Ovary (tissue), 9 donors: ENCODE data around the gene VIPR2. TPM values are rescaled to one million over a fixed set of nuclear protein-coding genes. Genes with fewer than 3 reads are reported as not detected.
"Not testable (repeated sequence)": the region's sequence is repeated elsewhere in the genome, so short reads cannot be mapped to it uniquely, and the experiment has no call there.

Experiments
- DNase-seq, 5 donors: peaks; one replicate each; pipeline ENCODE4 v3.0.0-alpha.2; 2019 to 2020
- H3K27ac ChIP-seq, 2 donors: fragments of 200-600 bp; one replicate each; pipeline versions ENCODE4 v1.5.1 to v1.8.0; 2019 to 2022
- H3K27me3 ChIP-seq: fragments of 200-600 bp; one replicate; pipeline ENCODE4 v1.8.0; 2022
- H3K36me3 ChIP-seq: fragments of 200-600 bp; sonication (generic); one replicate; pipeline ENCODE4 v1.5.1; 2019
- H3K4me1 ChIP-seq: one replicate; pipeline ENCODE4 v1.8.1; 2013; ENCODE audit warnings: mild to moderate bottlenecking, moderate library complexity; ENCODE audit not compliant: insufficient read depth
- H3K4me3 ChIP-seq: fragments of 200-600 bp; sonication (generic); one replicate; pipeline ENCODE4 v1.5.1; 2017
- H3K9me3 ChIP-seq, 2 donors: fragments of 200-600 bp in 1 of 2; sonication (generic) in 1 of 2; one replicate each; pipeline versions ENCODE4 v1.5.1 to v1.8.1; 2013 to 2019; ENCODE audit warnings: mild to moderate bottlenecking in 1 of 2, moderate library complexity in 1 of 2
- CTCF ChIP-seq, 3 donors: fragments of 450-650 bp in 2 of 3; fragments of 200-600 bp in 1 of 3; IDR thresholded peaks; one replicate each; pipeline versions ENCODE4 v1.5.1 to v1.8.0; 2016 to 2022; ENCODE audit warnings: antibody characterized with exemption in 3 of 3, mild to moderate bottlenecking in 1 of 3
- EP300 ChIP-seq: sonication (generic); formaldehyde crosslinking; IDR thresholded peaks from one replicate; pipeline ENCODE4 v1.6.1; 2017; ENCODE audit warnings: antibody characterized with exemption
- POLR2A ChIP-seq: fragments of 450-650 bp; IDR thresholded peaks from one replicate; pipeline ENCODE4 v1.6.1; 2017; ENCODE audit warnings: antibody characterized with exemption, mild to moderate bottlenecking, moderate library complexity
- WGBS, 3 donors: extraction: QIAGEN DNeasy Blood & Tissue Kit in 1 of 3; methylation state at CpG; one replicate each; pipeline versions ENCODE4 v1.1.5 to v1.1.7; 2013 to 2017; 5-methylcytosine and 5-hydroxymethylcytosine counted together
- intact Hi-C, 4 donors: fragments of 100-400 bp; cut with DNase I; formaldehyde crosslinking; loops; one replicate each; pipeline versions ENCODE4 v1.11.0 to v1.15.1; 2022 to 2023
- polyA plus RNA-seq, 2 donors: library from polyadenylated mRNA; stranded (reverse); fragments of 200-250 nt in 1 of 2; fragments of 350-450 nt in 1 of 2; fragmentation: Illumina TruSeq in 1 of 2; extraction: RNeasy Lipid Tissue Mini Kit (QIAGEN cat#74804) in 1 of 2; gene quantifications; one replicate each; pipeline ENCODE4 v1.2.3, GENCODE V29; 2013 to 2014
- total RNA-seq, 7 donors: library from RNA; depleted of rRNA in 2 of 7; stranded (reverse); fragments of >200 nt in 2 of 7; fragmentation: NEBNext Ultra II Directional in 3 of 7; extraction: Animal tissue kit (Norgen Biotek cat#: 25700) in 3 of 7; gene quantifications; one replicate each; pipeline versions ENCODE4 v1.1.0 to v1.2.4, GENCODE V29; 2016 to 2023
- donor health status: DM: no; HTN: no; CAD: no; lungs with moderate emphysema.
- donor health status: DM: no; HTN: no; CAD: no.
- donor health status: Bipolar disorder and iron deficiency.
- donor health status: DM: yes; HTN: yes; CAD: no.
- donor health status: DM: no; HTN: no; CAD: no.
- donor health status: DM: yes; HTN: yes; CAD: no.

The VIPR2 gene
- total and polyA plus RNA-seq, 9 donors = 3.6 to 18.0 (median 9.0) TPM

- TF ChIP-seq POLR2A (no peak), EP300 (no peak), CTCF (IDR thresholded peaks at IDR 0.05) (no peak)
- H3K36me3 ChIP-seq = no peaks in the 10 kb centered on the region
- 90 to 92% (median 92%) methylated on average over 11 of the region's 11 CpGs for WGBS, 3 donors
Measured at GRCh38 chr7:159137906-159138305, 6.8 kb downstream of the VIPR2 start.

DNA sequence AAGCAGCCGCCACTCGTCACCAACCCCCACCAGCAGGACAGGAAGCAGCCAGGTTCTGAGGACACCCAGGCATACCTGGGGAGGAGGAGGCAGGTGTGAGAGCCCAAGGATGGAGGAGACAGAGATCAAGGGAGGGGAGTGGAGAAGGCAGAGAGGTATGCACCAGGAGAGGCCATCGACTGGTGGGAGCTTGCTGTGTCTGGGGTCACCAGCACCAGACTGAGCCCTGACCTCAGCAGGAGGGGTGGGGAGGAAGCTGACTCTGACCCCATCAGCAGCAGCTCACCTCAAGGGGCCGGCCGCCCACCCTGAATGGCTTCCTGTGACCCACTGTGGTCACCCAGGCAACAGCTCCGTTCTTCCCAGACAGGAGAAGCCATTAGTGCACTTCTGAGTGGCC, 7.8 kb downstream of the VIPR2 start:
- peak in 1 of 5 donors; percentile 19 for DNase-seq
- H3K27ac ChIP-seq = no peak overlapping the region
- H3K4me1 ChIP-seq = no peaks in the 10 kb centered on the region
- WGBS, 3 donors = 68 to 79% (median 74%) methylated on average over 6 of the region's 6 CpGs
- no peaks in the 10 kb centered on the region for H3K9me3 ChIP-seq
- H3K27me3 ChIP-seq = no peaks in the 10 kb centered on the region
- no peak for TF ChIP-seq POLR2A
- intact Hi-C loops = no loop called here
- no peak overlapping the region for H3K4me3 ChIP-seq
- H3K36me3 ChIP-seq = no peaks in the 10 kb centered on the region

More at GRCh38 chr7:159137906-159138305, 6.8 kb downstream of the VIPR2 start:
- Histone ChIP-seq H3K27me3 (no peaks in the 10 kb centered on the region), H3K9me3 (no peaks in the 10 kb centered on the region), H3K4me3 (no peak overlapping the region), H3K27ac (no peak overlapping the region), H3K4me1 (no peaks in the 10 kb centered on the region)
- peak in 1 of 5 donors; percentile 3 for DNase-seq
- intact Hi-C loops = no loop called here

GRCh38 chr7:159136442-159136841, 8.2 kb downstream of the VIPR2 start:
- DNase-seq = peak in 1 of 5 donors; percentile 5
- Histone ChIP-seq H3K9me3 (no peaks in the 10 kb centered on the region), H3K27me3 (no peaks in the 10 kb centered on the region), H3K36me3 (no peaks in the 10 kb centered on the region), H3K4me1 (no peaks in the 10 kb centered on the region), H3K4me3 (no peak overlapping the region), H3K27ac (no peak overlapping the region)
- 72 to 78% (median 73%) methylated on average over 7 of the region's 7 CpGs for WGBS, 3 donors
- TF ChIP-seq POLR2A (no peak), CTCF (IDR thresholded peaks at IDR 0.05) (no peak), EP300 (no peak)
- intact Hi-C loops = no loop called here

DNA sequence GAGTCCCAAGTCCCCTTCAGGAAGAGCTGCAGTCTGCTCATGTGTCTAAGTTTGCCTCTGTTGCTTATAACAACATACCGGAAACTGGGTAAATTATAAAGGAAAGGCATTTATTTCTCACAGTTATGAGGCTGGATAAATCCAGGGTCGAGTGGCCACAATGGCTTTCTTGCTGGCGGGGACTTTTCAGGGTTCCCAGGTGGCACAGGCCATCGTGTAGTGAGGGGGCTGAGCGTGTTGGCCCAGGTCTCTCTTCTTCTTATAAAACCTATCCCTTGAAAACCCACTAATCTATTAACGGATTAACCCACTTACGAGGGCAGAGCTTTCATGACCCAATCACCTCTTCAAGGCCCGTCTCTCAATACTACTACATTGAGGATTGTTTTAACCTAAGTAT, 8.7 kb downstream of the VIPR2 start:
- 87 to 94% (median 92%) methylated on average over 8 of the region's 8 CpGs for WGBS, 3 donors
- intact Hi-C loops = no loop called here

DNA sequence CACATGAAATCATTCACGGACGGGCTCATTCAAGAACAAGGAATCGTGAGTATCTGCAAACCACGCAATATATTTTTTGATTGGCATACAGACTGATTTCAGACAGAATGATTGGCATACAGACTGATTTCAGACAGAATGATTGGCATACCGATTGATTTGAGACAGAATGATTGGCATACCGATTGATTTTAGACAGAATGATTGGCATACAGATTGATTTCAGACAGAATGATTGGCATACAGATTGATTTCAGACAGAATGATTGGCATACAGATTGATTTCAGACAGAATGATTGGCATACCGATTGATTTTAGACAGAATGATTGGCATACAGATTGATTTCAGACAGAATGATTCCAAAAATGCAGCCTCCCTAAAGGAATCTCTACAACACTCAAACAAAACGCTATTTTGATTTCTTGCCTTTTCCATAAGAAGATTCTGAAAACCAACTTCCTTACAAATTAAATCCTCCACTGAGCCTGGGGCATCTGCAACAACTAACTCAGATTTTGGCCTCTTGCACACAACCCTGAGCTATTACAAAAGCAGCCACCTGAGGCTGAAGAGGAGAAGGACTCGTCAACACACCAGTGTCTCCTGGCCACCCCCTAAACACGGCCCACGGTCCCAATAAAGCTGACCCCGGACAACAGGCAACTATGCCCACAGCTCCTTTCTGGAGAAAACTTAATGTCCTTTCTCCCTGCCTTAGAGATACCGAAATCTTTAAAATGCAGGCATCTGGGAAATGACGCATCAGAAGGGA, 11.8 kb downstream of the VIPR2 start:
- H3K27me3 ChIP-seq, H3K36me3 ChIP-seq, H3K4me1 ChIP-seq, intact Hi-C loops, H3K9me3 ChIP-seq, H3K4me3 ChIP-seq: not testable (repeated sequence)
- DNase-seq = peak in 2 of 5 donors; percentile 23 to 62
- peak overlapping the region in 1 of 2 donors; percentile 61 for H3K27ac ChIP-seq
- 71 to 75% (median 72%) methylated on average over 10 to 14 of the region's 14 CpGs for WGBS, 3 donors

More for the DNA sequence above, 8.7 kb downstream of the VIPR2 start:
- H3K4me3 ChIP-seq = no peak overlapping the region
- no peak for TF ChIP-seq CTCF (IDR thresholded peaks at IDR 0.05)
- no peak for TF ChIP-seq EP300
- no peak for TF ChIP-seq POLR2A
- DNase-seq = no peak
- no peaks in the 10 kb centered on the region for H3K36me3 ChIP-seq
- H3K27me3 ChIP-seq = no peaks in the 10 kb centered on the region
- no peaks in the 10 kb centered on the region for H3K9me3 ChIP-seq
- H3K4me1 ChIP-seq = no peaks in the 10 kb centered on the region
- no peak overlapping the region for H3K27ac ChIP-seq
